HT-29 (cell line): ENCODE measurements around the gene FCHO2. TPM values are rescaled to one million over a fixed set of nuclear protein-coding genes. Genes with fewer than 3 reads are reported as not detected.

Experiments
- DNase-seq: peaks from one replicate; pipeline ENCODE4 v3.0.0-alpha.2; 2015; ENCODE audit warnings: low spot score
- total RNA-seq: library from RNA; depleted of rRNA; stranded (reverse); fragments of >200 nt; shearing (Covaris generic); gene quantifications from 2 replicates; pipeline ENCODE4 v1.2.3, GENCODE V29; 2014

FCHO2 gene
- total RNA-seq, 1 experiment from 2014 or later, result 3.7 TPM

- peak; percentile 44 for DNase-seq
These were observed 74.7 kb downstream of the FCHO2 start for GRCh38 chr5:73030531-73030930.

- peak; percentile 54 for DNase-seq
These were observed 75.2 kb downstream of the FCHO2 start for GRCh38 chr5:73030995-73031394.

GRCh38 chr5:73031839-73032238, 76.0 kb downstream of the FCHO2 start:
- no peak for DNase-seq

- no peak for DNase-seq
These were observed 76.8 kb downstream of the FCHO2 start for GRCh38 chr5:73032635-73033034.

- no peak for DNase-seq
These were observed 81.7 kb downstream of the FCHO2 start for GRCh38 chr5:73037545-73037944.

- DNase-seq, result no peak
These were observed 83.2 kb downstream of the FCHO2 start for GRCh38 chr5:73039082-73039481.

- DNase-seq, result no peak
These were observed 87.2 kb downstream of the FCHO2 start for GRCh38 chr5:73042993-73043392.

GRCh38 chr5:73044546-73044945, 88.7 kb downstream of the FCHO2 start:
- DNase-seq, result no peak

- no peak for DNase-seq
These were observed 89.8 kb downstream of the FCHO2 start for GRCh38 chr5:73045623-73046022.

GRCh38 chr5:73061593-73061992, 105.8 kb downstream of the FCHO2 start:
- DNase-seq, result no peak

GRCh38 chr5:73066466-73066865, 110.6 kb downstream of the FCHO2 start:
- no peak for DNase-seq

GRCh38 chr5:73067213-73067612, 111.4 kb downstream of the FCHO2 start:
- DNase-seq, result no peak

- DNase-seq, result no peak
These were observed 125.3 kb downstream of the FCHO2 start for GRCh38 chr5:73081093-73081492.

GRCh38 chr5:73088026-73088425, 132.2 kb downstream of the FCHO2 start:
- no peak for DNase-seq

- peak; percentile 34 for DNase-seq
These were observed 138.1 kb downstream of the FCHO2 start for GRCh38 chr5:73093943-73094342.

GRCh38 chr5:73094415-73094814, 138.6 kb downstream of the FCHO2 start:
- DNase-seq, result no peak

- no peak for DNase-seq
These were observed 139.9 kb downstream of the FCHO2 start for GRCh38 chr5:73095564-73096238.

GRCh38 chr5:73096239-73096575, 140.4 kb downstream of the FCHO2 start:
- no peak for DNase-seq

GRCh38 chr5:73097740-73098139, 141.9 kb downstream of the FCHO2 start:
- no peak for DNase-seq

- DNase-seq, result no peak
These were observed 144.3 kb downstream of the FCHO2 start for GRCh38 chr5:73100109-73100508.

- no peak for DNase-seq
These were observed 148.0 kb downstream of the FCHO2 start for GRCh38 chr5:73103870-73104299.

- DNase-seq, result no peak
These were observed 148.5 kb downstream of the FCHO2 start for GRCh38 chr5:73104326-73104725.

- no peak for DNase-seq
These were observed 150.5 kb downstream of the FCHO2 start for GRCh38 chr5:73106335-73106734.

GRCh38 chr5:73110190-73110589, 154.3 kb downstream of the FCHO2 start:
- no peak for DNase-seq
